Right lung (tissue), 5 donors: ENCODE measurements around the gene DCLK1. TPM values are rescaled to one million over a fixed set of nuclear protein-coding genes. Genes with fewer than 3 reads are reported as not detected.

ENCODE experiments used
- DNase-seq, 2 donors: peaks; one replicate each; pipeline ENCODE4 v3.0.0-alpha.2; 2013
- polyA plus RNA-seq, 5 donors: library from polyadenylated mRNA; unstranded; fragments of 120-200 nt; gene quantifications; one replicate each; pipeline versions ENCODE4 v1.2.1 to v1.2.3, GENCODE V29; 2013; ENCODE audit warnings: inconsistent platforms in 1 of 5, low replicate concordance in 1 of 5; ENCODE audit not compliant: insufficient read length in 5 of 5, insufficient read depth in 1 of 5

DCLK1 gene
- polyA plus RNA-seq, 5 donors = 10.0 to 13.2 (median 11.2) TPM

- DNase-seq = peak in 1 of 2 donors; percentile 29
Observed at GRCh38 chr13:35954207-35954560, 177.0 kb downstream of the DCLK1 start.

GRCh38 chr13:35953537-35954206 is 177.5 kb downstream of the DCLK1 start:
- DNase-seq = peak; percentile 88 to 95

DNA sequence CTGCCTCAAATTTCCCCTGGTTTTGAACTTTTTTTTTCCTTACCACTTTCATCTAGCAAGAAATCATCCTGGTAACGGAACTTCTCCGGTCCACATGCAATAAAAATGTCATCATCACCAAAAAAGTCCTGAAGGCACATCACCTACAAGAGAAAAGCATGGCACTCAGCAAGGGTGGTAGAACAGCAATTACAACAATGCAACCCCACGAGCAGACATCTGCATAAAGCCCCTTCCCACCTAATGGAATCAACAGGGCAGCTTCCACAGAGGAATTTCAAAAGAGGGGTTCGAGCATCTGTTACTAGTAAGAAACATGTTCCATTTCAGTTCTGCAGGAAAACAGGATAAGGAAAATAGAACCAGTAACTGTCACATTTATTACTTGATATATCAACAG is 183.9 kb downstream of the DCLK1 start:
- DNase-seq = no peak

GRCh38 chr13:35945368-35945767 is 185.8 kb downstream of the DCLK1 start:
- no peak for DNase-seq

DNA sequence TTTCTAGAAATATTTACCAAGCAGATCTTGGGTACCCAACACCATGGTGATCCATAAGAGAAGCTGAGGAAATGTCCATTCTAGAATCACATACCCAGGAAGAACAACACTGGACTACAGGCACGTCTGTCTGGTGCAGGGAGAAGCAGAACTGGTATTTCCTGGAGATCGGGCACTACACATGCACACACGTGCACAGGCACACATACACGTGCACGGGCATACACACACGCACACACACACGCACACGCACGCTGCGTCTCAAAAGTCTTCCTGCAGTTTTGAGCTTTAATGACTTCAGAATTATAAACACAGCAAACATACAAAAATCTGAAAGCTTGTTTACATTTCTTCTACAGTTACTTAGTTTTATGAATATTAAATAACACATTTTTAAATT is 189.8 kb downstream of the DCLK1 start:
- DNase-seq = no peak

DNA sequence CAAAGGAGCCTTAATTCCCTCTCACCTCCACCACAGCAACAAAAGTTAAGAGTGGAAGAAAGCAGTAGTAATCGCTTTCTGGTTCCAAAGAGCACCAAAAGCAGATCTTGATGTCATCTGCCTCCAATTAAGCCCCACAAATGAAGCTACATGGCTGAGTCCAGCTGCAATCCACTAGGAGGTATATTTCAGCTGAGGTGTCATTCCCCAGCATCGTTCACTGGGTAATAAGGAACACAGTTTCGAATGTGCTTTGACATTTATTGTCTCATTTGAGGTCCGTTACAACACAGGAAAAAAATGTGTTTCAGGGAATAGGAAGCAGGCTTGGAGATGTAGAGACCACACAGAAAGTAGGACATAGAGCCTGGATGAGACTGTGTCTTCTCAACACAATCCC is 190.4 kb downstream of the DCLK1 start:
- no peak for DNase-seq

DNA sequence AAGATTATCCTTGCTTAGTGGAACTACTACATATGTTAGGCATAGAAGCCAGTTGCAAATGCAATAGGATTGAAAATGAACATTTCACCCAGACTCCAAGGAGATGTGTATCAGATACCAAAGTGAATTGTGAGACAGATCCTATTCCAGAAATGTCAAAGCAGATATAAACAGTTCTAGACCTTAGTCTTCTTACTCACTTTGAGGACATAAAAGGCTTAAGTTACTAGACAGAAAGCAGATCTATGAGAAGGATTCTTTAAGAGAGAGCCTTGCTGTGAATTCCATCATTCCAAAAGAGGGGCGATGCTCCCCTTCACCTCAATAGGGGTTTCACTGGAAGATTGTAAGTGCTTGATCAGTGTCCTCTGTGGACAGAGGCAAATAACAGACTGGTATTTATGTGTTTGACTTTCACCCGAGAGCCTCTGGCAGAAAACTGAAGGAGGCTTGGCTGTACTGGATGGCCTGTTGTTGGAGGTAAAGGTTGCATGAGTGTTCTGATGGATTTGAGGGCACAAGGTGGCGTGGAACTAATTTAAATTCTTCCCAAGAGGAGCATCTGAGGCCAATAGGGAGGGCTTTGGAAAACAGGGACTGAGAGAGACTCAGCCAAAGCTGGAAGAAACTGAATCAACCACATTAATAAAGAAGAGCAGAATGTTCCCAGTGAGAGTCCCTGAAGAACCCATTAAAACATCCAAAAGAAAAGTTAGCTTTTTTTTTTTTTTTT is 194.8 kb downstream of the DCLK1 start:
- DNase-seq = no peak

GRCh38 chr13:35930665-35931631 is 200.2 kb downstream of the DCLK1 start:
- no peak for DNase-seq

GRCh38 chr13:35927567-35928021 is 203.6 kb downstream of the DCLK1 start:
- DNase-seq = no peak

DNA sequence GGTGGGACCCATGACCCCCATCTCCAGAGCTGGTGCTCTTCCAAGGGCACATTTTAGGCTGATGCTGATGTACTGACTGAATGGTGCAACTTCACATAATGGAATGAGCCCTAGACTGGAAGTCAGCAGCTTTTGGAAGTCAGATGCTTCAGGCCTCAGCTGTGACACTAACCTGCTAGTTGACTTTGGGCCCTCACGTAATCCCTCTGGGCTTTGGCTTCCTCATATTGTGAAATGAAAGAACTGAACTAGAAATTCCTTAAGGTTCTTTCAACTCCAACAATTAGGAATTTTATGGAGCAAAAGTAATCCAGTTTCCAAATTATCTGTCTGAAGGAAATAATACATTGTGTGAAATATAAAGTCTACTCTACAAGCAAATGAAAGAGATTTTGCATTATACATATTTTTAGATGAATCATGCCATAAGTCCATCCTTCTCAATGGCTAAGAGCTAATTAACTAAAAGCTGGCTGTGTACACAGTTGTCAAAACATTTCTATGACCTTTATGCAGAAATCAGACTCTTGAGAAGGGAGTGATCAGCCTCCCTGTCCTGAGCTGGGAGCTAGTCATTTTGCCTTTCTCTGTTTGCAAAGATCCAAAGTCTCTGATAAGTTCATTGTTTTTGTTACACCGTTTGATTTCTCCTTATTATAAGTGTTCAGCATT is 204.2 kb downstream of the DCLK1 start:
- DNase-seq = no peak

- no peak for DNase-seq
Observed at GRCh38 chr13:35925669-35926068, 205.5 kb downstream of the DCLK1 start.

- DNase-seq = no peak
Observed at GRCh38 chr13:35923347-35923746, 207.8 kb downstream of the DCLK1 start.

DNA sequence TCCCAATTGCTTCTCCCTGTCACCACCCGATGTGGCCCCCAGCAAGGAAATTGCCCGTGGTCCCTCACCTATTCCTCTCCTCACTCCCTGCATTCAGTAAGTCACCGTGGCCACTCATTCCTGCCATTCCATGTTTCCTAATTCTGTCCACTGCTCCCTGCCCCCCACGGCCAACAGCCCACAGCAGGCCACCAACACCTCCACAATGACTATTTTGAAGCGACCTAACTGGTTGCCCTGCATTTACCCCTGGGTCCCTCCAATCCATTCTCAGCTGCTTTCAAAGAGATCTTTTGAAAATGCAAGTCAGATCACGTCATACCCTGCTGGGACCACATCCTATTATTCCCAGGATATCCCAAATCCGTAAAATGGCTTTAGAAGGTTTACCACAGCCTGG is 210.4 kb downstream of the DCLK1 start:
- no peak for DNase-seq

- no peak for DNase-seq
Observed at GRCh38 chr13:35917942-35918645, 213.1 kb downstream of the DCLK1 start.

GRCh38 chr13:35917252-35917941 is 213.8 kb downstream of the DCLK1 start:
- DNase-seq = peak in 1 of 2 donors; percentile 5

DNA sequence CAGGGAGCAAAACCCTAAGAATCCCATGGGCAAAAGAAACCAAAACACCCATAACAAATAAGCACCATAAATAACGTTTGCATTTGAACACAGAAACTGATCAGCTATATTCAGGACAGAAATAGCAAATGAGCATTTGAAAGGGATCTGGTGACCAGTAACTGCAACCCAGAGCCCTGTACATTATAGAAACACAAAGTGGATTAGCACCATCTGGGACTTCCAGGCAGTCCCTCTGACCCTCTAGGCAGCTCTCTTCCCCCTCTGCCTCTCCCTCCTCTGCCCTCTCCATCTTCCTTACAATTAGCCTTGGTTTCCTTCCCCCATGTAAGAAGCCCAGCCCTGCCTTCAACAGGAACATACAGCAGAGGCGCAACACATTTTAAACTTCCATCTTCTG is 215.0 kb downstream of the DCLK1 start:
- no peak for DNase-seq

- DNase-seq = no peak
Observed at GRCh38 chr13:35914662-35915061, 216.5 kb downstream of the DCLK1 start.

DNA sequence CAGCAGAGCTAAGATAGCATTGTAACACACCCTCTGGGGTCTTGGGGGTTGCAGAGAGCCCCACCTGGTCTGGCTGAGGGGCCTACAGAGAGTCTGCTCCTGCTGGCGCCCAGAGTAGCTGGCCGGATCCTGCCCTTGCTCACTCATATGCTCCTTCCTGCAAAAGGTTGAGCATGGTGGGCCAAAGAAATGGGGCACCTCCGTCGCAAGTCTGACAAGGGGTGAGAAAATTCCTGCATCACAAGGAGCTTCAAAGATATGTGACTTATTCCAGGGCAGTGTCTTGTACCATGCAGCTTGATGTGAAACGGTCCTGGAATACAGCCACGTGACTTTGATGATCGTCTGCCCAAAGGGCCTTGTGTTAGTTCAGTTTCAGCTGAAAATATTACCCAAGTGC is 218.3 kb downstream of the DCLK1 start:
- DNase-seq = no peak

DNA sequence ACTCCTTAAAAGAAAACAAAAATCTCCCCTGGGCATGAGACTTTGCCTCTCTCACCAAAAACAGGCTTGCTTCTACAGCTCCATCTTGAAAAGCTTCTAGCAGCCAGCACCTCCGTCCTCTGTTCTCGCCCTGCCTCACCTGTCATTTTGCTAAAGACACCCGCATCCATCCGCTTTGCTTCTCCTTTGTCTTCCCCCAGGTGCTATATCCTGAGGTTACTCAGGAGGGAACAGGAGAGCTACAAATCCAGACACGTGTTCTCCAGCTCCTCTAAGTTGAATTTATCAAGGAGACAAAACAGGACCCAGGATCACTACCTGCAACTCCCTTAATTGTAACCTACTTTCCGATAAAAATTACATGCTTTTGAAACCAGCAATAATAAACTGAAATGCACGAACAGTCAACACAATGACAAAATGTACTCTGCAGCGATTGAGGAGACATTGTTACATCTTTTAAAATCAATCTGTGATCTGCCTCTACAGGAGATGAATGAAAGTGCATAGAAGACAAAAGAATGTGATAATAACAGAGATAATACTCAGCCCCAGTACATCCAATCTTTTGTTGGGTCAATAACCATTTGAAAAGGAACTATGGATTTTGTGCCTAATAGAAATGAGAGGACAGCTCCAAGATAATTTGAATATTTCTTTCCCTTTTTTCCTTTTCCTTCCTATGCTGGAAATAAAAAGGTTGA is 221.2 kb downstream of the DCLK1 start:
- DNase-seq = no peak

- DNase-seq = no peak
Observed at GRCh38 chr13:35909091-35909490, 222.1 kb downstream of the DCLK1 start.
